Right atrium auricular region (tissue), 2 donors: Measurements from ENCODE around the gene MVB12A. TPM values are rescaled to one million over a fixed set of nuclear protein-coding genes. Genes with fewer than 3 reads are reported as not detected.
A peak's percentile ranks its signal among the peaks of the same experiment; 100 is the strongest.

Source experiments
- DNase-seq: peaks from one replicate; pipeline ENCODE4 v3.0.0-alpha.2; 2019; ENCODE audit warnings: low spot score
- H3K27ac ChIP-seq, 2 donors: fragments of 200-600 bp; sonication (generic); 1 replicate in 1 of 2; 2 replicates in 1 of 2; pipeline ENCODE4 v1.5.1; 2016 to 2019
- H3K27me3 ChIP-seq, 2 donors: fragments of 200-600 bp; sonication (generic); one replicate each; pipeline versions ENCODE4 v1.5.1 to v1.6.0; 2017 to 2019
- H3K36me3 ChIP-seq: fragments of 200-600 bp; sonication (generic); one replicate; pipeline ENCODE4 v1.5.1; 2016
- H3K4me1 ChIP-seq, 2 donors: fragments of 200-600 bp; sonication (generic); one replicate each; pipeline versions ENCODE4 v1.5.1 to v1.6.0; 2017 to 2019
- H3K4me3 ChIP-seq, 2 donors: fragments of 200-600 bp; sonication (generic); 1 replicate in 1 of 2; 2 replicates in 1 of 2; pipeline ENCODE4 v1.5.1; 2017 to 2019; ENCODE audit warnings: mild to moderate bottlenecking in 1 of 2, moderate library complexity in 1 of 2
- H3K9me3 ChIP-seq, 2 donors: fragments of 200-600 bp; sonication (generic); one replicate each; pipeline ENCODE4 v1.5.1; 2019
- CTCF ChIP-seq, 2 donors: fragments of 200-600 bp; sonication (generic); IDR thresholded peaks; one replicate each; pipeline ENCODE4 v1.5.1; 2019; ENCODE audit warnings: antibody characterized with exemption in 2 of 2
- total RNA-seq, 2 donors: library from RNA; depleted of rRNA; stranded (reverse); fragments of >200 nt; gene quantifications; one replicate each; pipeline ENCODE4 v1.1.0, GENCODE V29; 2016

The MVB12A gene
- total RNA-seq, 2 donors from 2014 or later = 24.8 to 39.0 TPM

GRCh38 chr19:17419154-17419620 is 660 bp upstream of the MVB12A start:
- DNase-seq = no peak
- H3K4me1 ChIP-seq = peaks cover 0 to 15% of the 10 kb centered on the region in 2 donors

GRCh38 chr19:17420475-17420924 is 653 bp downstream of the MVB12A start:
- DNase-seq = no peak
- H3K27me3 ChIP-seq = no peaks in the 10 kb centered on the region
- H3K4me1 ChIP-seq = peaks cover 0 to 25% of the 10 kb centered on the region in 2 donors
- H3K27ac ChIP-seq = peak overlapping the region; percentile 76 to 80
- TF ChIP-seq CTCF (IDR thresholded peaks at IDR 0.05) = no peak
- peak overlapping the region; percentile 60 to 93 for H3K4me3 ChIP-seq
- no peaks in the 10 kb centered on the region for H3K36me3 ChIP-seq
- H3K9me3 ChIP-seq = no peaks in the 10 kb centered on the region

More at GRCh38 chr19:17419154-17419620, 660 bp upstream of the MVB12A start:
- Histone ChIP-seq H3K4me3 (peak overlapping the region; percentile 26 to 93), H3K36me3 (no peaks in the 10 kb centered on the region), H3K27ac (peak overlapping the region; percentile 76 to 80), H3K9me3 (no peaks in the 10 kb centered on the region), H3K27me3 (no peaks in the 10 kb centered on the region)
- no peak for TF ChIP-seq CTCF (IDR thresholded peaks at IDR 0.05)

GRCh38 chr19:17421942-17422341 is 2.1 kb downstream of the MVB12A start:
- H3K27ac ChIP-seq = no peak overlapping the region
- no peak for TF ChIP-seq CTCF (IDR thresholded peaks at IDR 0.05)
- H3K36me3 ChIP-seq = no peaks in the 10 kb centered on the region
- peaks cover 0 to 25% of the 10 kb centered on the region in 2 donors for H3K4me1 ChIP-seq
- no peak overlapping the region for H3K4me3 ChIP-seq
- no peaks in the 10 kb centered on the region for H3K27me3 ChIP-seq
- no peaks in the 10 kb centered on the region for H3K9me3 ChIP-seq
- no peak for DNase-seq

- Histone ChIP-seq H3K9me3 (no peaks in the 10 kb centered on the region), H3K27ac (no peak overlapping the region), H3K4me3 (no peak overlapping the region), H3K27me3 (no peaks in the 10 kb centered on the region), H3K4me1 (peaks cover 0 to 25% of the 10 kb centered on the region in 2 donors), H3K36me3 (no peaks in the 10 kb centered on the region)
- no peak for DNase-seq
- TF ChIP-seq CTCF (IDR thresholded peaks at IDR 0.05) = no peak
Measured at GRCh38 chr19:17423429-17424208, 3.8 kb downstream of the MVB12A start.

- Histone ChIP-seq H3K27ac (no peak overlapping the region), H3K9me3 (no peaks in the 10 kb centered on the region)
- no peak for DNase-seq
Measured at GRCh38 chr19:17424743-17425365, 5.0 kb downstream of the MVB12A start.

More at GRCh38 chr19:17424743-17425365, 5.0 kb downstream of the MVB12A start:
- H3K27me3 ChIP-seq = no peaks in the 10 kb centered on the region
- no peaks in the 10 kb centered on the region for H3K36me3 ChIP-seq
- peaks cover 0 to 19% of the 10 kb centered on the region in 2 donors for H3K4me1 ChIP-seq
- TF ChIP-seq CTCF (IDR thresholded peaks at IDR 0.05) = peak in 1 of 2 donors; percentile 57
- H3K4me3 ChIP-seq = no peak overlapping the region
